Astrocyte of the hippocampus (primary cell): Measurements from ENCODE around the gene TEDC2.
"Not testable (repeated sequence)": the region's sequence is repeated elsewhere in the genome, so short reads cannot be mapped to it uniquely, and the experiment has no call there.

Experiments
- DNase-seq: peaks from one replicate; pipeline ENCODE4 v3.0.0; 2011; ENCODE audit warnings: low read depth, low spot score

Gene TEDC2

DNA sequence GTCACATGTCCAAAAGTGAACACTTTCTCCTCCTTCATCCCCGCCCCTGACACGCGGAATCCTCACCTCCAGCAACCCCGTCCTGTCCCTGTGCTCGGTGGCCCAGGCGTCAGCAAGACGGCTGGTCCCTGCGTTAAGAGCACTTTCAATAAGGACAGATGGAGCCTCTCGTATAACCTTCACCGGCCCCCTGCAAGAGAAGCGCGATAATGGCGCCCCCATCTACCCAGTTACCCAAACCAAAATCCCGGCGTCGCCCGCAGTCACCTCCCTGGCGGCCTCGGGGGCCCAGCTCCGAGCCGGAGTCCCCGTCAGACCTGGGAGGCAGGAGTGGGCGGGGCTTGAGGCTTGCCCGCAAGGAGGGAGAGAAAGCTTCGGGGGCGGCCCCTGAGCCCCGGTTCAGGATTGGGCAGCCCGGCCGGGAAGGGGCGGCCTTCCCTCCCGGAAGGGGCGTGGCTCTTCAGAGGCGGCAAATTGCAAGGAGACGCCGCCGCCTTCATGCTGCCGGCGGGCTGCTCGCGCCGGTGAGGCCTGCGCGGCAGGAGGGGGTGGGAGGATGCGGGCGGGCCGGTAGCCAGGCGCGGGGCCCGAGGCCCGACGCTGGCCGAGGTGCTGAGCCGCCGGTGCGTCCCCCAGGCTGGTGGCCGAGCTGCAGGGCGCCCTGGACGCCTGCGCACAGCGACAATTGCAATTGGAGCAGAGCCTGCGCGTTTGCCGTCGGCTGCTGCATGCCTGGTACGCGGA, at the start of gene TEDC2:
Gene TEDC2, plus strand, starts transcription at position 463 of the 744 bp plus-strand sequence. Its CDS starts 36 bp downstream, at position 499.
- DNase-seq, result peak; percentile 98

DNA sequence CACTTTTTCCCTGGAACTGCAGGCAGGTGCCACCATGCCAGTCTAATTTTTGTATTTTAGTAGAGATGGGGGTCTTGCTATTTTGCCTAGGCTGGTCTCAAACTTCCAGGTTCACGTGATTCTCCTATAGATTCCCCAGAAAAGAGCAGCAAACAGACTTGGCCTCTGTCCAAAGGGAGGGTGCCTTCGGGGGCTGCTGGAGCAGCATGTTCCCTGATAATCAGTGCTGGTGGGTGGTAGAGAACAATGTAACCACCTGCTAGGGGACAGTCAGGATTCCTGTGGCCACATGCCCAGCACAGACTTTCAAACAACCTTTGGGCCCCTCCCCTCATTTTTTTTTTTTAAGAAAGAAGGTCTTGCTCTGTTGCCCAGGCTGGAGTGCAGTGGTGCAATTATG, 44.8 kb upstream of the TEDC2 start:
- DNase-seq, result no peak

DNA sequence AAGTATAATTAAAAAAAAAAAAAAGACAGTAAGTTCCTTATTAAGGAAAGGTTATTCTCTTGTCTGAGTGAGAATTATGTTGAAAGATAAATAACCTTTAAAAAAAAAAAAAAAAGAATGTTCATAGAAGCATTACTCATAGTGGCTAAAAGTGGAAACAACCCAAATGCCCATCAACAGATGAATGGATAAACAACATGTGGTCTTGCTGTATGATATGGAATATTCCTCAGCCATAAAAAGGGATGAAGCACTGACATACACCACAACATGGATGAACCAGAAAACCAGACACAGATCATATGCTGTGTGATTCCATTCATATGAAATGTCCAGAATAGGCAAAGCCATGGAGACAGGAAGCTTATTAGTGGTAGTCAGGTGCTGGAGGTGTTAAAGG, 39.9 kb upstream of the TEDC2 start:
- no peak for DNase-seq

DNA sequence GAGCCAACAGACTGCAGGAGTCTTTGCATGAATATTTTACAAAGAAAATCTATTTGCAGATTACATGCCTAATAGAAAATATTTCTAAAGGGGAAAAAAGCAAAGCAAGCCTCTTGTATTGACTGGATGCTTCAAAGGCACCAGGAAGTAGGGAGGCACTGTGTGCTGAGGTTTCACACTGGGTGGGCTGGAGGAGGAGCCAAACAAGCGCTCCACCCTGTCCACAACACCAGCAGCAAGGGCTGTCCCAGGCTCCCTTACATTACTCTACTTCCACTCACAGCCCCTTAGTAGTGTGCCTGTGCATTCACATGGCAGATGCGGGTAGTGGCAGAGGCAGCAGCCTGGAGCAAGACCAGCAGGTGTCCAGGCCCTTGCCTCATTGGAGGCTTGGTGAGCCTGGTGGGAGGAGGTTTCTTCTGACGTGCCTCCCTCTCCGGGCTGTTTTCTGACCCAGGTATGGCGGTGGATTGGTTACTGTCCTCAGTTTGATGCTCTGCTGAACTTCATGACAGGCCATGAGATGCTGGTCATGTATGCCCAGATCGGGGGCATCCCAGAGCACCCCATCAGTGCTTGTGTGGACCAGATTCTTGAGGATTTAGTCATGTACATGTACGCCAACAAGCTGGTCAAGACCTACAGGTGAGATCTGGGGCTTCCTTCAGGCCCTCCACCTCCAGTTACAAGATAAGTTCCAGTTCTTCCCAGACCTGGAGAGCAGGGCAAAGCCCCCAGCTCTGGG, 37.6 kb upstream of the TEDC2 start:
- no peak for DNase-seq

DNA sequence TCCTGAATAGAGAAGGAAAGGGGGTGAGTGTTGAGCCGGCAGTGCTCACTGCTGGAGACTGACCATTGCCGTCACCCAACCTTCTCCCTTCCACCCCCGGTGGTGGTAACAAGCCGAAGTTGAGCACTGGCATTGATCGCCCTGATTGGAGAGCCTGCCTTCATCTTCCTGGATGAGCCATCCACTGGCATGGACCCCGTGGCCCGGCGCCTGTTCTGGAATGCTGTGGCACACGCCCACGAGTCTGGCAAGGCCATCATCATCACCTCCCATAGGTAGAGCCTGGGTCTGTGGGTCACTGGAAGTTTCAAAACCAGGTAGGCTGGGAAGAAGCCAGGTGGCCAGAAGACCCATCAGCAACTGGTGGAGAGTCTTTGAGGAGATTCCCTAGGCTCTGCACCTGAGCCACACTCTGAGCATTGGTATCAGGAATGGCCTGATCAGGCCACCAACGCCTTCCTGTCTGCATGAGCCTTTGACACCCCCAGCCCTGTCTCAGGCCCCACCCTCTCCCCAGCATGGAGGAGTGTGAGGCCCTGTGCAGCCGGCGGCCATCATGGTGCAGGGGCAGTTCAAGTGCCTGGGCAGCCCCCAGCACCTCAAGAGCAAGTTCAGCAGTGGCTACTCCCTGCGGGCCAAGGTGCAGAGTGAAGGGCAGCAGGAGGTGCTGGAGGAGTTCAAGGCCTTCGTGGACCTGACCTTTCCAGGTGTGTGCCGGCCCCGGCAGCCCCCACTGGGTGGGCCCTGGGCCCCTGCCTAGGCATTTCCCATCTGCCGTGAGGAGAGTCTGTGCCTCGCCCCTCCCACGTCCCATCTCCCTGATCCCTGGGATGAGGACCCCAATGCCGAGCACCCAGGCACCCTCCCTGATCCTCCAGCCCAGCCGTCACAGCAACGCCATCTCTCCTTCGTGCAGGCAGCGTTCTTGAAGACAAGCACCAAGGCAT, 35.6 kb upstream of the TEDC2 start:
- no peak for DNase-seq

DNA sequence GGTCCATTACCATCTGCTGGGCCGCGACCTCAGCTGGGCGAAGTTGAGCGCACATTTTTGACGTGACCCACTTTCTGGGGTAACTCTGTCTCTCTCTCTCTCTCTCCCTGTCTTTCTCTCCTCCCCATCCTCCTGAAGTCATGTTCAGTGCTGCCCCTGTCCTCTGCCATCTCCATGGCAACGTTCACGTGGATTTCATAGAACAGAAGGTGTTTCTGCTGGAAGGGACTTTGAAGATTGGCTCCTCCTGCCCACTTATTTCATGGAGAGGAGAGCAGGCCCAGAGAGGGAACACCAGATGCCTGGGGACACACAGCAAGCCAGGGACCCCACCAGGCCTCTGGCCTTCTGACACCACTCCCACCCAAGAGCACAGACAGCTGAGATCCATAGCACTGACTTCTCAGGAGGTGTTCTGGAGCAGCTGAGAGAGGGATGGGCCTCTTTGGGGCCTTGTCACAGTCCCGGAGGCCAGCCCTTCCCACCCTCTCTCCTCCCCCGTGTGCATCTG, 34.8 kb upstream of the TEDC2 start:
- DNase-seq, result no peak

- no peak for DNase-seq
These were observed 34.0 kb upstream of the TEDC2 start for GRCh38 chr16:2425825-2426430.

DNA sequence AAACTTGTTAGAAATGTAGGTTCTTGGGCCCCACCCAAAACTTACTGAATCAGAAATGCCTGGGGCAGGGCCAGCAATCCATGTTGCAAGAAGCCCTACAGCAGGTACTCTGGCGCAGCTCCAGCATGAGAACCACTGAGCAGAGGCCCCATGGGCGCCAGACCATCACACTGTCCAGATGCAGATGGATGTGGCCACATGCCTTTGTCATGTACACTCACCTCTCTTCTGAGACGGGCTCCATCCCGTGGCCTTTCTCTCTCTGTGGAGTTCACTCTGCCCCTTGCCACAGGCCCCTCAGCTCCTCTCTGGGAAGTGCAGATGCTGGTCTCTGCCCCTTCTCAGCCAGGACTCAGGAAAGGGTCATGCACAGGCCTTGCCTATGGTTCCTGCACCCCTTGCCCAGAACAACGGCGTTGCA, 33.0 kb upstream of the TEDC2 start:
- DNase-seq, result no peak

- no peak for DNase-seq
These were observed 32.4 kb upstream of the TEDC2 start for GRCh38 chr16:2427526-2427925.

GRCh38 chr16:2428051-2428783, 31.7 kb upstream of the TEDC2 start:
- peak; percentile 60 for DNase-seq

GRCh38 chr16:2428784-2429033, 31.2 kb upstream of the TEDC2 start:
- no peak for DNase-seq

GRCh38 chr16:2429034-2429770, 30.7 kb upstream of the TEDC2 start, which contains the start of gene CCNF:
Gene CCNF (plus strand): TSS chr16:2429447. CDS start chr16:2429482, 35 bp downstream.
- DNase-seq, result peak; percentile 99

DNA sequence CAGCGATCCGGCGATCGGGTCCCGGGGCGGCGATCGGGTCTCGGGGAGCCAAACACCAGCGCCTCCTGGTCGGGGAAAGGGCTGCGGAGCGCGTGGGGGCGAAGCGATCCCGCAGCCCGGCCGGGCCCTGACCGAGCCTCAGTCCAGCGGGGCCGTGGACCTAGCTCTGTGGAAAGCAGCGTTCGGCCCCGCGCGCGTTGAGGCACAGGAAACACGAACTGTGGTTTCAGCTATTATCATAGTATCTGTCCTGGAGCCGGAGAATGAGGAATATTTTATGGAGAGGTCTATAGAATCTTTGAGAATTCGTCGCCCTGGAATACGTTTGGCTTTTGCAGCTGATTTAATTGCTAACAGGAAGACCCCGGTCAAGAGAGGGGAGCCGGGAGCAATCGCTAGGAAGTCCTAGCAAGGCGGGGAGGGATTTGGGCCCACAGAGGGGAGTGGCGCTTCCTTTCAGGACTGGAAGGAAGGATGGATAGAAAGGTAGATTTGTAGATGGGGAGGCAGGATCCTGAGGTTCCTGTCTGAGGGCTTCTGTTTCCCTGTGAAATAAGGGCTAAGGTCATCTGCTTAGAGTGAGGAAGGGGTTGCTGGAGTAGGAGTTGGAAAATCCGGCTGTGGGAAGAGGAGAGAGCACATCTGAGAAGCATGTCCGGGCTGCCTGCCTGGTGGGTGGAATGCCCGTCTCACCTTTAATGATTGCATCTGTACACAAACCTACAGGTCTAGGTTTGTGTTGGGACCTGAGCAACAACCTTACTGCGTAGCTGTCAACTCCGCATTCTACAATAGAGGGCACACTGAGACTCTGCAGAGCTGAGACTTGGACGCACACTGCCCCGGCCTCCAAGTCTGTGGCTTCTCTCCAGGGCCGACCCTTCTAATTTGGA, 29.9 kb upstream of the TEDC2 start:
- DNase-seq, result peak; percentile 42

DNA sequence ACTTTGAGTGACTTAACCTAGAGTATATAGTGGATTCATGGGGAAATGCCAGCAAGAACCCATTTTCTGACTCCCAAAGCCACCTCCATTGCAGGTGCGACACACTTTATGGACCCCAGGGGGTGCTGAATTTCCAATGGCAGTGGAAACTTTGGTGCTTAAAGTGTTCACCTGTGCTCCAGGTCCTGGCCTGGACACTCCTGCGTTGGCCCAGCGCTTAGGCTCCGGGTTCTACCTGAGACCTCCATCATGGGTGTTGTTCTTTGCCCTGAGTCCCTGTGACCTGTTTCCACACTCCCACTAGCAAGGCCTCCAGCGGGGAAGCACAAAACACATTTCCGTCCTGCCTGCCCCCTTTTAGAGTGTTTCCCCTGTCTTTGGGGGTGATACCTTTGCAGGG, 27.6 kb upstream of the TEDC2 start:
- no peak for DNase-seq

DNA sequence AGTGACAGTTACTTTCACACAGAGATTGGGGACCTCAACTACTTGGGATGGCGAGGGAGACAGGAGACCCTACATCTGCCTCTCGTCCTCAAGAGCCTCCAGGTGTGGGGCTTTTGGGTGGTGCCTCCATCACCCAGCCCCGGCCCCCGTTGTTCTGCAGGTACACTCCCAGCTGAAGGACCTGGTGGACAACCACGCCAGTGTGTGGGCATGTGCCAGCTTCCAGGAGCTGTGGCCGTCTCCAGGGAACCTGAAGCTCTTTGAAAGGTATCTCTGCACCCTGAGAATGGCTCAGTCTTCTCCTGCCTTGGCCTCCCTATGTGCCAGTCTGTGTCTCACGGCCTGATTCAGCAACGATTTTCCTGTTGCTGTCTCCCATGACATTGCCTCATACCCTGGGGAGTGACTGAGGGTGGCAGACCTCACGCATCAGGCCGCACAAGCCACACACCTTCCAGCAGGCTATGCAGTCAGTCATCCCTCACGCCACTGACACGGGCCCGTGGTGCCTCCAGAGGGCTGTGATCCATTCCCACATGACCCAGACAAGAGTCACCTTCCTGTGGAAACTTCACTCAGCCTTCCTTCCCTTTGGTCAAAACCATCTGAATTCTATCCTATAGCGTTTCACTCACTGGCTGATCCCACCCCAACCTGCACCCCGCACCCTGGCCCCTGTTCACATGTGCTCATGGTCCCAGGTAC, 27.0 kb upstream of the TEDC2 start:
- DNase-seq, result no peak

DNA sequence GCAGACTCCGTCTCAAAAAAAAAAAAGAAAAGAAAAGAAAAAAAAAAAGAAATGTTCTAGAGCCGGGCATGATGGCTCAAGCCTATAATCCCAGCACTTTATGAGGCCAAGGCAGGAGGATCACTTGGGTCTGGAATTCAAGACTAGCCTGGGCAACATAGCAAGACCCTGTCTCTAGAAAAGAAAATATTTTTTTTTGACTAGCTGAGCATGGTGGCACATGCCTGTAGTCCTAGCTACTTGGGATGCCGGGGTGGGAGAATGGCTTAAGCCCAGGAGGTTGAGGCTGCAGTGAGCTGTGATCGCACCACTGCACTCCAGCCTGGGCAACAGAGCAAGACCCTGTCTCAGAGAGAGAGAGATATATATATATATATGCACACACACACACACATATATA, 24.7 kb upstream of the TEDC2 start:
- DNase-seq, result not testable (repeated sequence)

- DNase-seq, result no peak
These were observed 23.8 kb upstream of the TEDC2 start for GRCh38 chr16:2436110-2436509.

- no peak for DNase-seq
These were observed 22.7 kb upstream of the TEDC2 start for GRCh38 chr16:2437032-2437790.
